ENCODE measurements around the gene CCSER1.
"Not testable (repeated sequence)": the region's sequence is repeated elsewhere in the genome, so short reads cannot be mapped to it uniquely, and the experiment has no call there.

CCSER1 gene

DNA sequence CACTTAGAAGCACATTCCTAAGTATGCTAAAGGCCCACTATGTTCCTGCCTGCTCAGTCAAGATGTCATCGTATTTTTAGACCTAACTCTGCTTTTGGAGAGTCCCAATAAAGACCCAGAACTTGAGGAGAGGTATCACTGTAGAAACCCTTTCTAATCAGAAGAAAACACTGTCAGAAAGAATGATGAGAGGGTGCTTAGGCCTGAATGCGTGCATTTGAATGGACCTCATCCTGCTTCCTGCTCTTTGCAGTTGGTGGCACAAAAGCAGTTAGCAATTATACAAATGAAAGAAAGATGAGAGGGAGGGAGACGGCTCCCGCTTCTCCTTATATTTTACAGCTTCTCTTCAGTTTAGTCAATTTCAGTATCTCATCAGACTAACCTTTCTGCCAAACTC, 987.2 kb downstream of the CCSER1 start:
- DNase-seq (ENCODE audit: low read depth in 2 of 3, low spot score in 2 of 3): no peak

DNA sequence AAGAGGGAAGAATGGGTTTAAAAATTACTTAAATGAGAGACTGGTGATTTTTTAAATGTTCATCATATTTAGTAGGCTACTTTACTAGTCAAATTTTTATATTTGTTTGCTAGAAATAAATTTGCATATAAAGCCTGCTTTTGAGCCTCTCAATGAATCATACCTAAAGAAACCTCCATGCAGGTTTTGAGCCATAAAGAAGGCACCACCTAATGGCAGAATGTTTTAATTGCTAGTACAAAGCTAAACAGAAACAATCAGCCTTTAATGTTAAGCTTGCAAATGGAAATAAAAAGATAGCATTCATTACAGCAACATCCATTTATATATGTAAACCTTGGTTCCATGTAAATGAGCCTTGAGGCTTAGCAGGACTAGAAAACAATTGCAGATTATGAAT, 989.7 kb downstream of the CCSER1 start:
- DNase-seq (ENCODE audit: low read depth in 2 of 3, low spot score in 2 of 3): no peak

DNA sequence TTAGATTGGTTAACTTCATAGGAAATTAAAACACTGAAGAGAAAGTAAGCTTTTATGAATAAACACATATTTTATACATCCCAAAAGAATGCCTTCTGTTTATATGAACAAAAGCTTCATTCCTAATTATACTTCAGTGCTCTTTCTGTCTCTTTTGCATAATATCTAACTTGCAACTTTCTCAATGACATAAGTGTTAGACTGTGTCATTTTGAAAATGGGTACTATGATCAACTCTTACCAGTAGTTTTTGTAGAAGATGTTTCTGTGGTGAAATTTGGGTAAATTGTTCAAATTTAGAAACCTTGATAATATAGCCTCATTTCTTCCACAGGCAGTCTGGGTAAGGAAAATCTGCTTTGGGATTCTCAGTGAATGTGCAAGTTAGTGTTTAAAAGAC, 991.4 kb downstream of the CCSER1 start:
- no peak for DNase-seq (ENCODE audit: low read depth in 2 of 3, low spot score in 2 of 3)

DNA sequence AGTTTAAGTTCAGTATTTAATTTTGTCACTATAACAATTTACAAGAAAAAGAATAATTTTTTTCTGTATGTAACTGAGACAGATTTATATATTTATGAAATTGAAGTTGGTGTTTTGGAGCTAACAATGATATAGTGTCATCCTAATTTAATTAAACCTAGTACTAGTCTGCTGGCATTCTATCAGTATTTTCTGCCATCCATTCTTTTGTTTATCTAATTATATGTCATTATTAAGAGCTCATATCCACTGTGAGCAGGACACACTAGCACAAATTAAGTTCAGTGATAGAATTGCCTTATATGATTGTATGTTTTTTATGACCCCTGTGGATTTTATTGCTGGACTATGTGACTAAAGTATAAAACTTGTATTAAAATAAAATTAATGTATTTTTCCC, 996.5 kb downstream of the CCSER1 start:
- DNase-seq (ENCODE audit: low read depth in 2 of 3, low spot score in 2 of 3): no peak

DNA sequence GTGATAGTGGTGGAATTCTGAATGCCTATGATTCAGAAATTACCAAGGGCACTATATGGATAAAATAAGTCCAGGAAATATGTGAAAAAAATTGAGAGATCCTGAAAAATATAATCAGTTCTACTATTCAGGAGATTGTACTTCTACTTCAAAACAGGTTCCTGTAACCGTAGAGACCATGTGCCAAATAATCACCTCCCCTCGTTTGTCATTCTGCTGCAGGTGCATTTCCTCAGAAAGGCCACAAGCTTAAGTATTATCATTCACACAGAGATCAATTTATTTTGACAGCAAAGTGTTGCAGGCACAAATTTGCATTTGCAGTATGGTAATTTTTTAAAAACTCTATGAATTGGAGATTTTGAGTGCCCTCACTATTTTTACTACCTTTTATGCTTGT, 1000.0 kb downstream of the CCSER1 start:
- no peak for DNase-seq (ENCODE audit: low read depth in 2 of 3, low spot score in 2 of 3)

DNA sequence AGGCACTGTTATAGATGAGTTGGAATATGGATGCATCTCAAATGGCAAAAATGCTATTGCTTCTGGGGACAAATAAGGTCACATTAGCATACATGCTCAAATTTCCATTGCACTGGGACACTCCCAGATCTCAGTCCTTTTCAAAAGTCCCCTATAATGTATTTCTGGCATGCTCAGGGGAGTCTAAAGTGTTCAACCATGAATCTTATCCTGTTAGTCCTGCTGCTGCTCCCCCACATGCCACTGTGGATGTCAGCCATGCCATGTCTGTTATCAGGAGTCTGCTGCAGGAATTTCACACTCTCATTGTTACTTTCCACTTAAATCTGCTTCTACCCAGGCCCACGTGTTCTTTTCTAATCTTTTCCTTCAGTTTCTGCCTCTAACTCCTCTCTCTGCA, 1000.6 kb downstream of the CCSER1 start:
- DNase-seq (ENCODE audit: low read depth in 2 of 3, low spot score in 2 of 3): no peak

DNA sequence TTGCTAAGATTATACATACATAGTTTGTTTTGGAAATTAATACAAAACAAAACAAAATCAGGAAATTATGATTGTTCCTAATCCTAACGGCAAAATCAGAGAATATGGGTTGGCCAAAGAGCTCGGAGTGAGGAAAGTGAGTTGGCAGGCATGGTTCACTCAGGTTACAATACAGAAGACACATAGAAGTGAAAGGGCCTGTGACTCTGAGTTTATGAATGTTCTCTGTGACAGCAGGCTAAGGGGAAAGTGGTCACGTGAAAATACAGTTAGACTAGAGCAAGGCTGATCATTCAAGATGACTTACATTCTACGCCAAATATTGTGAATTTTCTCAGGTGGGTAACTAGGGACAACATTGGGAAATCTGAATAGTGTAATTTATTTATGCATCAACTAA, 1001.3 kb downstream of the CCSER1 start:
- no peak for DNase-seq (ENCODE audit: low read depth in 2 of 3, low spot score in 2 of 3)

DNA sequence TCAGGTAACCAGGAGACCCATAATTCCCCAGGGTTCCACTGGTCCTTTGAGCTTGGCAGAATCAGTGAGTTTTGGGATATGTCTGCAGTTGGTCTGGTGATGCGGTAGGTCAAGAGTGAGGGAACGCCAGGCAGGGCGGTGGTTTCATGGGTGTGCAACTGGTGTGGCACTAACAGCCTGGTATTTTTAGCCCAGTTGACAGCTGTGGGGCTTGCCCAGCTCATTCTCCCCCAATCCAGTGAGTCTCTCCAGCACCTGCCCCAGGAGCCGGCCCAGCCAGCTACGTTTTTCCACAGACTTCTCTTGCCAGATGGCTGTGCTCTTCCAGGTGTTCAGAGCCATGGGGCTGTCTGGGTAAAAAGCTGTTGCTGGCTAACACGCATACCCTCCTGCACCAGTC, 1019.9 kb downstream of the CCSER1 start:
- DNase-seq (ENCODE audit: low read depth in 2 of 3, low spot score in 2 of 3): no peak

DNA sequence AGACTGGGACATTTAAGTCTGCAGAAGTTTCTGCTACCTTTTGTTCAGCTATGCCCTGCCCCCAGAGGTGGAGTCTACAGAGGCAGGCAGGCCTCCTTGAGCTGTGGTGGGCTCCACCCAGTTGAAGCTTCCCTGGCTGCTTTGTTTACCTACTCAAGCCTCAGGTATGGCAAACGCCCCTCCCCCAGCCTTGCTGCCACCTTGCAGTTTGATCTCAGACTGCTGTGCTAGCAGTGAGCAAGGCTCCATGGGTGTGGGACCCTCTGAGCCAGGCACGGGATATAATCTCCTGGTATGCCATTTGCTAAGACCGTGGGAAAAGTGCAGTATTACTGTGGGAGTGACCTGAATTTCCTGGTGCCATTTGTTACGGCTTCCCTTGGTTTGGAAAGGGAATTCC, 1026.8 kb downstream of the CCSER1 start:
- DNase-seq (ENCODE audit: low read depth in 2 of 3, low spot score in 2 of 3): not testable (repeated sequence)

DNA sequence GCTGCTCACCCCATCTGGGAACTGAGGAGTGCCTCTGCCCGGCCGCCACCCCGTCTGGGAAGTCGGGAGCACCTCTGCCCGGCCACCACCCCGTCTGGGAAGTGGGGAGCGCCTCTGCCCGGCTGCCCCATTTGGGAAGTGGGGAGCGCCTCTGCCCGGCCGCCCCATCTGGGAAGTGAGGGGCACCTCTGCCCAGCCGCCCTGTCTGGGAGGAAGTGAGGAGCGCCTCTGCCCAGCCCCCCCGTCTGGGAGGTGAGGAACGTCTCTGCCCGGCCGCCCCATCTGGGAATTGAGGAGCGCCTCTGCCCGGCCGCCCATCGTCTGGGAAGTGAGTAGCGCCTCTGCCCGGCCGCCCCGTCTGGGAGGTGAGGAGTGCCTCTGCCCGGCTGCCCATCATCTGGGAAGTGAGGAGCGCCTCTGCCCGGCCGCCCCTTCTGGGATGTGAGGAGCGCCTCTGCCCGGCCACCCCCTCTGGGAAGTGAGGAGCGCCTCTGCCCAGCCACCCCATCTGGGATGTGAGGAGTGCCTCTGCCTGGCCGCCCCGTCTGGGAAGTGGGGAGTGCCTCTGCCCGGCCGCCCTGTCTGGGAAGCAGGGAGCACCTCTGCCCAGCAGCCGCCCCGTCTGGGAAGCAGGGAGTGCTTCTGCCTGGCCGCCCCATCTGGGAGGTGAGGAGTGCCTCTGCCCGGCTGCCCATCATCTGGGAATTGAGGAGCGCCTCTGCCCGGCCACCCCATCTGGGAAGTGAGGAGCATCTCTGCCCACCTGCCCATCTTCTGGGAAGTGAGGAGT, 1040.9 kb downstream of the CCSER1 start:
- DNase-seq (ENCODE audit: low read depth in 2 of 3, low spot score in 2 of 3): not testable (repeated sequence)

DNA sequence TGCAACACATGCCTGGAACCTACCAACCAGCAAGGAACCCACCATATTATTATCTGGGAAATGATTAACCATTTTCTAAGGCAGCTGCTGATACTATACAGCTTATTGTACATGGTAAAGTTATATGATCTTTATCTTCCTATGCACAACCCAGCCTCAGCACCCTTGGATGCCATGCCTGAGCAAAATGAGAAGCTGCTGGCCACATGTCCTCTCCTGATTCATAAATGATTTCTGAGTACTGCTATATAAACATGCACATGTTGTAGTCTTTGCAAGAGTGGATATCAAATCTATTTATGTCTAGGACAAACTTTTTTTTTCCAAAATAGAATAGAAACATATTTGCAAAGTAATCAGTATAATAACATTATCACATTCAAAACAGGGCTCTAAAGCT, 1043.6 kb downstream of the CCSER1 start:
- no peak for DNase-seq (ENCODE audit: low read depth in 2 of 3, low spot score in 2 of 3)

DNA sequence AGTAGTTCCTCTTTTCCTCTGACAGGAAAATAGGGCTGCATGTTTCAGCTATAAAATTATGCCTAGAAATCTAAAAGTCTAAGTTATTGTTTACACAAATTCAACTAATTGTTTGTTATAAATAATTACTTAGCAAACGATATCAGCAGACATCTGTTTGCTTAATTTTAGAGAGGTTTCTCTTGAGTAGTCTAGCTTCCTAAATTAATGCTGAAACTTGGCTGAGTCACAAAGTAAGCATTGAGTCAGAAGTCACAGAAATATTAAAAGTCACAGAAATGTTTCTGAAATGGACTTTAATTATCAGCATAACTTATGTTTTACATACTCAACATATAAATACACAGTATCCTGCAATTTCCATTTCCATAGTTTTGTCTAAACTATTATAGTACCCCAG, 1044.0 kb downstream of the CCSER1 start:
- no peak for DNase-seq (ENCODE audit: low read depth in 2 of 3, low spot score in 2 of 3)

DNA sequence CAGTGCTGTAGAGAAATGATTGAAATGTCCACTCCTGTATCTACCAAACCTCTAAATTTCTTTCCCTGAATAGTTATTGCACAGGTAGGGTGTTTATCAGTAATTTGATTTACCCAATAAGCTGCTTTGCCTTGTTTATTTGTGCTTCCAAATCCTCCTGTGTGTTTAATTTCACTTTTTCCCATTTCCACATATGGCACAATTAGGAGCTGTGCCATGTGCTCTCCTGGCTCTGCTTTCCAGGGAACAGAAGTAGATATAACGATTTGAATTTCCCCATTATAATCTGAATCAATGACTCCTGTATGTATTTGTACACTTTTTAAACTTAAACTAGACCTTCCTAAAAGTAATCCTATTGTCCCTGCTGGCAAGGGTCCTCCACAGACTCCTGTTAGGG, 1057.9 kb downstream of the CCSER1 start:
- not testable (repeated sequence) for DNase-seq (ENCODE audit: low read depth in 2 of 3, low spot score in 2 of 3)

DNA sequence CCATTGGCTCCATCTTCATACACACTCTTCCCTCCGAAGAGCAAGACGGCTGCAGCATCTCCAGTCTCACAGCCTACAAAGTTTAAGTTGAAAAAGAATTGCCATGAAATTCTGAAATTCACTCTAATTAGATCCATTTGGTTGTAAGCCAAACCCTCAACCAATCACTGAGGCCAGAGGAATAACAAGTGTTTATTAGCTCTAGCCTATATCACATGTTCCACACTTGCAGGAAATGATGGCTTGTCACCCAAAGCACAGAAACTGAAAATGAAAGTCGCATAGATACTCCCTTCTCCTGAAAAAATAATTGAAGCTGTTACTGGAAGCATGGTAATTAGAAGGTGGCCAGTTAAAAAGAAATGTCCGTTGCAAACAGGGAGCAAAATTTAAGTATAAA, 1071.8 kb downstream of the CCSER1 start:
- no peak for DNase-seq (ENCODE audit: low read depth in 2 of 3, low spot score in 2 of 3)

DNA sequence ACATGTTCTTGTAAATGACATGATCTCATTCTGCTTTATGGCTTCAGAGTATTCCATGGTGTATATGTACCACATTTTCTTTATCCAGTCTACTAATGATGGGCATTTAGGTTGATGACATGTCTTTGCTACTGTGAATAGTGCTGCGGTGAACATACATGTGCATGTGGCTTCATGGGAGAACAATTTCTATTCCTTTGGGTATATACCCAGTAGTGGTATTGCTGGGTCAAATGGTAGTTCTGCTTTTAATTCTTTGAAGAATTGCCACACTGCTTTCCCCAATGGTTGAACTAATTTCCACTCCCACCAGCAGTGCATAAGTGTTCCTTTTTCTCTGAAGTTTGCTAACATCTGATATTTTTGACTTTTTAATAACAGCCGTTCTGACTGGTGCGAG, 1080.3 kb downstream of the CCSER1 start:
- no peak for DNase-seq (ENCODE audit: low read depth in 2 of 3, low spot score in 2 of 3)

DNA sequence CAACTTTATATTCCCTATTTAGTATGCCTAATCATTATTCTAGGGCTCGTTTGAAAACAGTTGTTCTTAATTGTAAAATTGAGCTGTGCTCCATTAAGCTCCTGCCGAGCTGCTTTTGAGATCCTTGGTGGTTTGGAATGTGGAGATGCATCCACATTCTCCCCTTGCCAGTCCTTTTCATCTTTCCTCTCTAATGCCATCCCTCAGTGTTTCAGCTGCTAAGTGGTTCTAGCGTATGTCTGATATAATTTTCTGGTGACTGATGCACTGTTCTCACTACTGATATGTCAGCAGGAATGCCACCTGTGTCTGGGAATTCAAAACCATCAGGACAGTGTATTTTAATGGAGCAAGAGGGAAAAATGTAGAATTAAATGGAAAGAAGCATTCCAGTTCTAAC, 1085.0 kb downstream of the CCSER1 start:
- no peak for DNase-seq (ENCODE audit: low read depth in 2 of 3, low spot score in 2 of 3)

DNA sequence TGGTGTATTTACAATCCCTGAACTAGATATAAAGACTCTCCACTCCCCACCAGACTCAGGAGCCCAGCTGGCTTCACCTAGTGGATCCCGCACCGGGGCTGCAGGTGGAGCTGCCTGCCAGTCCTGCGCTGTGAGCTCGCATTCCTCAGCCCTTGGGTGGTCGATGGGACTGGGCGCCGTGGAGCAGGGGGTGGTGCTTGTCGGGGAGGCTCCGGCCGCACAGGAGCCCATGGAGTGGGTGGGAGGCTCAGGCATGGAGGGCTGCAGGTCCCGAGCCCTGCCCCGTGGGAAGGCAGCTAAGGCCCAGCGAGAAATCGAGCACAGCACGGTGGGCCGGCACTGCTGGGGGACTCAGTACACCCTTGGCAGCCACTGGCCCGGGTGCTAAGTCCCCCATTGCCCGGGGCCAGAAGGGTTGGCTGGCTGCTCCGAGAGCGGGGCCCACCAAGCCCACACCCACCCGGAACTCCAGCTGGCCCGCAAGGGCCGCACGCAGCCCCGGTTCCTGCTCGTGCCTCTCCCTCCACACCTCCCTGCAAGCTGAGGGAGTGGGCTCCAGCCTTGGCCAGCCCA, 1090.7 kb downstream of the CCSER1 start:
- DNase-seq (ENCODE audit: low read depth in 2 of 3, low spot score in 2 of 3): not testable (repeated sequence)

DNA sequence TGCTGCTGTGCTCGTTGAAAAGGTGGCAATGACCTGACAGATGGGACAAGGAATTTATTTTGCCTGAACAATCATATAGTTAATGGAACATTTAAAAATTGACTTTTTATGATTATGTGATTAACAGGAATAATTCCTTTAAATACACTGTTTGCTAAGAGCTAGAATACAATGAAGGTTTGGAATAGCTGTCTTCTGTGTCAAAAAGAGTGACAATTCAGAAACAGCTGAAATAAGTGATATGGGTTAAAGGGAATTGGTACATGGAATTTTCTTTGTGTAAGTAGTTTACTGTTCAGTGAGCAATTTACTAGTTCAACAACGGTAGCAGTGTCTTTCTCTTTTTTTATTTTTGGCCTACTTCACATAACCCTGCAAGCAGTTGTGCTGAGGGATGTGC, 1093.1 kb downstream of the CCSER1 start:
- no peak for DNase-seq (ENCODE audit: low read depth in 2 of 3, low spot score in 2 of 3)

DNA sequence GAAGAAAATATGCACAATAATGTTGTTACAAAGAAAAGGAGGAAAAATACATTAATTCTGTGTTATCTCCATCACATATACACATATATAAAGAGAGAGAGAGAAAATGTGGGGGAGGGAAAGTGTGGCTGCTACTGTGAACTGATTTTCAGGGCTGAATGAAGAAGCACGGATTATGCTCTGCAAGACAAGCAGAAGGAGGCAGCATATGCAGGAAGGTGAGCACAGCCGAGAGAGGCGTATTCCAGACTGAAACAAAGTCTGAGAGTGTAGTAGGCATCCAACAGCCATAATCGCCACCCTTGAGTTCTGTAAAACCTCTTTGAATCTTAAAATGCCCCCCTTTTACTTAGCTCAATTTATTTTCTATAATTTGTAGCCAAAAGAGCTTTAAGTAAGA, 1094.8 kb downstream of the CCSER1 start:
- no peak for DNase-seq (ENCODE audit: low read depth in 2 of 3, low spot score in 2 of 3)

DNA sequence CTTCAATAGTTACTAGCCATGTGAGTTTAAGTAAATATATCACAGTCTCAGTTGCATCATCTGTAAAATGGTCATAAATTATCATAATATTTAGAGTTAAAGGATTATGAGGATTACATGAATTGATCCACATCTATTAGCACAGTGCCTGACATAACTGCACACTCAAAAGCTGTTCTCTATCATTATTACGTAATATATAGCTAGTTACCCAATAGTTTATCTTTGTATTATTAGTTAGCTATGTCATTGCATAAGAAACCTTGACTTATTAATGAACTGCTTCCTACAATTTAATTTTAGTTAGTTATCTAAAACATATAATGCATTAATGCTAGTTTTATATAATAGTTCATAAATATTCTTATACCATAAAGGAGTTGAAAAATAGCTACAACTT, 1099.7 kb downstream of the CCSER1 start:
- DNase-seq (ENCODE audit: low read depth in 2 of 3, low spot score in 2 of 3): no peak

DNA sequence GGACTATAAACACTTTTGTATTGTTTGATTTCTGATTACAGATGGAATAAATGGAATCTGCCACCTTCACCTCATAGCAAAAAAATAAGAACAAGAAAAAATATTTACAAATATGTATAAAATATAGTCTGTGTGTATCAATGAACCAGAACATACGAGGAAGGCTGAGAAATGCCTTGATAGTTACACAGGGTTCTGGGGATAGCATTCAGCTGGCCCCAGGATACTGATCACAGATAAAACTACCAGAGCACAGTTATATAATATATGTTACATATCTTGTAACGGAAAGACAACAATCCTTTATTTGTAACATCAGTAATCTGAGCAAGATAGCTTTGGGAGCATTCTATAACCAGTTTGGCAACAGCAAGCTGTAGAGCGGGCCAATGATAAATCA, 1101.5 kb downstream of the CCSER1 start:
- no peak for DNase-seq (ENCODE audit: low read depth in 2 of 3, low spot score in 2 of 3)

DNA sequence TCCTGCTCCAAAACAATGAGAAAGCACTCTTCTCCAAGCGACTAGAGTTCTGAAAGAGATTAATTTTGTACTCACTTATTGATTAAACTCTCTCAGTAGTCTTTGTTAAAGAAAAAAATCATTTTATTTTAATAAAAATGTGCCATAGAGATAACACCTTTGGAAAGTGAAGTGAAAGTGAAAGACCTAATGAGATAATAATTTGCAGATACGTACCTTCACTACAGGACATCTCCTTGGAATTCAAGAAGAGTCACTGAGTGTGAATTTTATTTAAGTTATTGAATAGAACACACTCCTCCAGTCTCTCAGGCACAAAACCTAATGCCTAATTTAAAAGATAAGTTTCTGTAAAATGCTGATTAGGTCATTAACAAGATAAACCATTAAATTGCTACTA, 1106.0 kb downstream of the CCSER1 start:
- DNase-seq (ENCODE audit: low read depth in 2 of 3, low spot score in 2 of 3): no peak

DNA sequence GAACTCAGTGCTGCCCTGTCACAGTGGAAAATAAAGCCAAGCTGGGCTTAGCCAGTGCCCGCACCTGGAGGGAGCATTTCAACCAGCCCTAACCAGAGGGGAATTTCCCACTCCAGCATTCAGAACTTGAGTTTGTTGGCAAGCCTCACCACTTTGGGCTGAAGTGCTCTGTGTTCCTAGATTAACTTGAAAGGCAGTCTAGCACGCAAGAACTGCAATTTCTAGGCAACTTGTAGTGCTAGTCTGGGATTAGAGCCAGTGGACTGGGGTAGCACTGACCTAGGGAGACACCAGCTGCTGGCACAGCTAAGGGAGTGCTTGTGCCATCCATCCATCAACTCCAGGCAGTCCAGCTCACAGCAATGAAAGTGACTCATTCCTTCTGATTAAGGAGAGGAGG, 1115.9 kb downstream of the CCSER1 start:
- no peak for DNase-seq (ENCODE audit: low read depth in 2 of 3, low spot score in 2 of 3)
